ENCODE data around the gene C1orf232. TPM values are rescaled to one million over a fixed set of nuclear protein-coding genes. Genes with fewer than 3 reads are reported as not detected.

C1orf232 gene
- total and polyA plus RNA-seq, 2 donors (not counting 3 experiments of a cell fraction or from before 2014, with no cell fraction given), result not detected

- TF ChIP-seq MYC (IDR thresholded peaks at IDR 0.05; ENCODE audit: low read depth, low read length), result no peak
- dilution Hi-C loops (cut with MboI; ENCODE audit: extremely low pct_ligation_motif_present, low sequenced_read_pairs) (no loop called here), intact Hi-C loops (cut with micrococcal nuclease) (no loop called here)
- CTCF ChIA-PET, result interaction anchor here (1.2 kb wide), 1 partner anchor 44 kb away, joined by 4 read pairs; no protein-coding TSS in a partner anchor
- POLR2A ChIA-PET, result no interaction called here
- Histone ChIP-seq H3K36me3 (ENCODE audit: control insufficient read depth in 2 of 2, extremely low read depth in 1 of 2, insufficient read depth in 2 of 2, low read length in 2 of 2) (no peaks in the 10 kb centered on the region), H4K20me1 (replicated peaks; ENCODE audit: control insufficient read depth, extremely low read depth, insufficient read depth, low read length) (no peaks in the 10 kb centered on the region), H2AFZ (ENCODE audit: low read depth, low read length) (no peak overlapping the region), H3K27me3 (ENCODE audit: control insufficient read depth in 2 of 2, insufficient read depth in 2 of 2, low read length in 2 of 2) (no peaks in the 10 kb centered on the region), H3K27ac (ENCODE audit: insufficient read depth, low read depth, low read length) (no peak overlapping the region), H3K4me3 (replicated peaks in 1 of 3; ENCODE audit: insufficient read depth in 1 of 3, low read depth in 1 of 3, low read length in 3 of 3) (no peak overlapping the region), H3K9ac (replicated peaks; ENCODE audit: extremely low read depth, insufficient read depth, low read length) (no peak overlapping the region), H3K9me3 (replicated peaks; ENCODE audit: control insufficient read depth, insufficient read depth, low read length) (no peaks in the 10 kb centered on the region), H3K4me2 (ENCODE audit: insufficient read depth, low read length) (no peak overlapping the region), H3K79me2 (ENCODE audit: control insufficient read depth, insufficient read depth, low read length) (no peaks in the 10 kb centered on the region), H3K9me1 (replicated peaks; ENCODE audit: control insufficient read depth, extremely low read depth, insufficient read depth, low read length) (no peaks in the 10 kb centered on the region), H3K4me1 (ENCODE audit: control insufficient read depth, extremely low read depth, insufficient read depth, low read length) (no peaks in the 10 kb centered on the region)
- DNase-seq (ENCODE audit: low read depth, low spot score) (no peak), FAIRE-seq (no peak)
- no TSS peak for BruUV-seq (replicated peaks)
Measured at GRCh38 chr1:26148887-26149286, 19.9 kb downstream of the C1orf232 start.

GRCh38 chr1:26145960-26146294, 22.8 kb downstream of the C1orf232 start:
- Histone ChIP-seq H3K9me3 (replicated peaks; ENCODE audit: control insufficient read depth, insufficient read depth, low read length) (no peaks in the 10 kb centered on the region), H3K4me3 (replicated peaks in 1 of 3; ENCODE audit: insufficient read depth in 1 of 3, low read depth in 1 of 3, low read length in 3 of 3) (no peak overlapping the region), H3K79me2 (ENCODE audit: control insufficient read depth, insufficient read depth, low read length) (no peaks in the 10 kb centered on the region), H4K20me1 (replicated peaks; ENCODE audit: control insufficient read depth, extremely low read depth, insufficient read depth, low read length) (no peaks in the 10 kb centered on the region), H3K27ac (ENCODE audit: insufficient read depth, low read depth, low read length) (no peak overlapping the region), H3K4me1 (ENCODE audit: control insufficient read depth, extremely low read depth, insufficient read depth, low read length) (no peaks in the 10 kb centered on the region), H2AFZ (ENCODE audit: low read depth, low read length) (no peak overlapping the region), H3K9me1 (replicated peaks; ENCODE audit: control insufficient read depth, extremely low read depth, insufficient read depth, low read length) (no peaks in the 10 kb centered on the region), H3K36me3 (ENCODE audit: control insufficient read depth in 2 of 2, extremely low read depth in 1 of 2, insufficient read depth in 2 of 2, low read length in 2 of 2) (no peaks in the 10 kb centered on the region), H3K9ac (replicated peaks; ENCODE audit: extremely low read depth, insufficient read depth, low read length) (no peak overlapping the region), H3K27me3 (ENCODE audit: control insufficient read depth in 2 of 2, insufficient read depth in 2 of 2, low read length in 2 of 2) (no peaks in the 10 kb centered on the region), H3K4me2 (ENCODE audit: insufficient read depth, low read length) (no peak overlapping the region)
- TF ChIP-seq MAX (IDR thresholded peaks at IDR 0.05; ENCODE audit: insufficient read depth, insufficient read length) (no peak), JUN (IDR thresholded peaks at IDR 0.05; ENCODE audit: borderline replicate concordance, insufficient read depth, insufficient read length, low read depth) (no peak), MYC (IDR thresholded peaks at IDR 0.05; ENCODE audit: low read depth, low read length) (no peak), POLR2AphosphoS5 (IDR thresholded peaks at IDR 0.05; ENCODE audit: insufficient read depth, low read depth, low read length) (no peak), EZH2 (IDR thresholded peaks at IDR 0.05; ENCODE audit: borderline replicate concordance, low read depth, low read length, severe bottlenecking) (no peak), POLR2A (IDR thresholded peaks at IDR 0.05; ENCODE audit: low read depth, low read length) (no peak), GATA2 (IDR thresholded peaks at IDR 0.05; ENCODE audit: insufficient read depth, insufficient read length, low read depth, low read length) (no peak), FOS (IDR thresholded peaks at IDR 0.05; ENCODE audit: borderline replicate concordance, insufficient read depth, low read length) (no peak)
- TF ChIP-seq, protein P1, sequence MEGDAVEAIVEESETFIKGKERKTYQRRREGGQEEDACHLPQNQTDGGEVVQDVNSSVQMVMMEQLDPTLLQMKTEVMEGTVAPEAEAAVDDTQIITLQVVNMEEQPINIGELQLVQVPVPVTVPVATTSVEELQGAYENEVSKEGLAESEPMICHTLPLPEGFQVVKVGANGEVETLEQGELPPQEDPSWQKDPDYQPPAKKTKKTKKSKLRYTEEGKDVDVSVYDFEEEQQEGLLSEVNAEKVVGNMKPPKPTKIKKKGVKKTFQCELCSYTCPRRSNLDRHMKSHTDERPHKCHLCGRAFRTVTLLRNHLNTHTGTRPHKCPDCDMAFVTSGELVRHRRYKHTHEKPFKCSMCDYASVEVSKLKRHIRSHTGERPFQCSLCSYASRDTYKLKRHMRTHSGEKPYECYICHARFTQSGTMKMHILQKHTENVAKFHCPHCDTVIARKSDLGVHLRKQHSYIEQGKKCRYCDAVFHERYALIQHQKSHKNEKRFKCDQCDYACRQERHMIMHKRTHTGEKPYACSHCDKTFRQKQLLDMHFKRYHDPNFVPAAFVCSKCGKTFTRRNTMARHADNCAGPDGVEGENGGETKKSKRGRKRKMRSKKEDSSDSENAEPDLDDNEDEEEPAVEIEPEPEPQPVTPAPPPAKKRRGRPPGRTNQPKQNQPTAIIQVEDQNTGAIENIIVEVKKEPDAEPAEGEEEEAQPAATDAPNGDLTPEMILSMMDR (IDR thresholded peaks at IDR 0.05; ENCODE audit: extremely low read depth in 1 of 2, insufficient read depth in 1 of 2, low read depth in 1 of 2, low read length in 2 of 2), result no peak
- ChIA-PET CTCF (interaction anchor here (1.1 to 6.7 kb wide), 15 partner anchors 10 to 260 kb away, joined by 3 to 192 read pairs (median 25); partner anchors contain the start of gene PDIK1L), POLR2A (no interaction called here)
- intact Hi-C loops (cut with micrococcal nuclease) (loop anchor here (1.0 kb wide), 4 partner anchors 35 to 175 kb away; partner anchors contain the start of gene PDIK1L), dilution Hi-C loops (cut with MboI; ENCODE audit: extremely low pct_ligation_motif_present, low sequenced_read_pairs) (no loop called here)
- no peak for DNase-seq (ENCODE audit: low read depth, low spot score)
- BruUV-seq (replicated peaks), result no TSS peak
- no peak for FAIRE-seq
